Kidney (tissue), 14 donors: ENCODE measurements around the gene PLCB3. TPM values are rescaled to one million over a fixed set of nuclear protein-coding genes. Genes with fewer than 3 reads are reported as not detected.
"Not testable (repeated sequence)": the region's sequence is repeated elsewhere in the genome, so short reads cannot be mapped to it uniquely, and the experiment has no call there.

Experiments used
- DNase-seq, 5 donors: peaks; one replicate each; pipeline ENCODE4 v3.0.0-alpha.2; 2013 to 2020
- FAIRE-seq: peaks from 2 replicates; lab custom pipeline; 2012; peaks lifted over from hg19 to GRCh38; lab: Jason Lieb, UNC
- H3K27ac ChIP-seq, 2 donors: one replicate each; pipeline ENCODE4 v1.7.0; 2013; ENCODE audit warnings: low read depth in 2 of 2, low read length in 2 of 2, inconsistent platforms in 1 of 2
- H3K27me3 ChIP-seq: one replicate; pipeline ENCODE4 v1.7.1; 2013; ENCODE audit warnings: low read length, inconsistent platforms; ENCODE audit not compliant: control insufficient read depth, insufficient read depth
- H3K36me3 ChIP-seq, 3 donors: one replicate each; pipeline versions ENCODE4 v1.7.0 to v1.7.1; 2013; ENCODE audit warnings: low read length in 3 of 3, control low read depth in 1 of 3, inconsistent platforms in 1 of 3; ENCODE audit not compliant: insufficient read depth in 3 of 3, control insufficient read depth in 2 of 3
- H3K4me1 ChIP-seq, 3 donors: one replicate each; pipeline versions ENCODE4 v1.7.0 to v1.7.1; 2013; ENCODE audit warnings: low read length in 3 of 3, inconsistent platforms in 1 of 3, low read depth in 1 of 3; ENCODE audit not compliant: control insufficient read depth in 2 of 3, insufficient read depth in 2 of 3
- H3K4me3 ChIP-seq, 3 donors: one replicate each; pipeline versions ENCODE4 v1.7.0 to v1.8.1; 2013; ENCODE audit warnings: low read length in 3 of 3, control low read depth in 1 of 3, inconsistent platforms in 1 of 3
- H3K9ac ChIP-seq, 3 donors: one replicate each; pipeline versions ENCODE4 v1.7.0 to v1.7.1; 2013; ENCODE audit warnings: low read length in 3 of 3, control low read depth in 1 of 3, inconsistent platforms in 1 of 3
- H3K9me3 ChIP-seq, 3 donors: one replicate each; pipeline versions ENCODE4 v1.7.0 to v1.7.1; 2013; ENCODE audit warnings: low read length in 3 of 3, control low read depth in 1 of 3, inconsistent platforms in 1 of 3; ENCODE audit not compliant: control insufficient read depth in 2 of 3, insufficient read depth in 1 of 3
- intact Hi-C: fragments of 100-400 bp; cut with DNase I; formaldehyde crosslinking; loops from one replicate; pipeline ENCODE4 v1.11.1; 2022
- polyA plus RNA-seq: library from polyadenylated mRNA; stranded (reverse); fragments of 350-450 nt; fragmentation: Illumina TruSeq; extraction: RNeasy Lipid Tissue Mini Kit (QIAGEN cat#74804); gene quantifications from one replicate; pipeline ENCODE4 v1.2.3, GENCODE V29; 2014; ENCODE audit warnings: low read depth, low replicate concordance; ENCODE audit not compliant: insufficient read depth
- total RNA-seq: library from RNA; stranded (reverse); fragmentation: NEBNext Ultra II Directional; extraction: Animal tissue kit (Norgen Biotek cat#: 25700); gene quantifications from one replicate; pipeline ENCODE4 v1.2.1, GENCODE V29; 2021
- TF ChIP-seq, protein P1 (sequence below): IDR thresholded peaks from 3 replicates; pipeline ENCODE4 v1.5.1; 2012; ENCODE audit warnings: mild to moderate bottlenecking, moderate library complexity, borderline replicate concordance; ENCODE audit not compliant: insufficient read depth; ENCODE audit errors: extremely low read depth
- donor health status: control.
- donor health status: control.
- donor health status: control.
- donor health status: control.
- donor health status: control.
- donor health status: DM: yes; HTN: yes; CAD: no.
- donor health status: Normal renal cell carcinoma (clear cell type).

The PLCB3 gene
- total and polyA plus RNA-seq, 2 donors from 2014 or later, result 9.6 to 24.6 TPM

DNA sequence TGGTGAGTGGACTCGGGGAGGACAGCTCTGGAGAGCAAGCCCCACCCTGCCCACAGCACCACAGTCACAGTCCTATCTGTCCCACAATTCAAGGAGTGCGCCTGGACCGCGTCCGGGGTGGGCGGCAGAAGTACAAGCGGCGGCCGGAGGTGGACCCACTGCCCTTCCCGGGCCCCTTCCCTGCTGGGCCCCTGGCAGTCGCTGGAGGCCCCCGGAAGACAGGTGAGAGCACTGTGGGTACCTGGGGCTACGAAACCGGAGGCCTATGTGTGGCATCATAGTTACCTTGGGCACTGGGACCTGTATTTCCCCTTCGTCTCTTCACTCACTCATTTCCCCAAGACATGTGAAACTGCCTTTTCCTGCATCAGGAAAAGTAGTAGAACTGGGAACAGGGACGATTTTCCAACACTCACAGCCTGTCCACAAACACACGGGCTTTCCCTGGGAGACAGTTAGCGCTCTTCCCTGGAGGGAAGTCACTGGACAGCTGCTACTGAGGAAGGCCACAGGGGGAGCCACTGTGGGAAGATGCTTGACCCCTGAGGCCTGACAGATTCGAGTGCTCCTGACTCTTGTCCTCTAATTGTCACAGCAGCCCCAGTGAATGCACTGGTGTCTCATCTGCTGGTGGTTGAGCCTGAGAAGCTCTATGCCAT is 62.9 kb downstream of the PLCB3 start:
- DNase-seq (peak in 1 of 5 donors; percentile 35), FAIRE-seq (no peak)
- peaks cover 0 to 8% (median 8%) of the 10 kb centered on the region in 3 donors for H3K36me3 ChIP-seq
- TF ChIP-seq, protein P1, sequence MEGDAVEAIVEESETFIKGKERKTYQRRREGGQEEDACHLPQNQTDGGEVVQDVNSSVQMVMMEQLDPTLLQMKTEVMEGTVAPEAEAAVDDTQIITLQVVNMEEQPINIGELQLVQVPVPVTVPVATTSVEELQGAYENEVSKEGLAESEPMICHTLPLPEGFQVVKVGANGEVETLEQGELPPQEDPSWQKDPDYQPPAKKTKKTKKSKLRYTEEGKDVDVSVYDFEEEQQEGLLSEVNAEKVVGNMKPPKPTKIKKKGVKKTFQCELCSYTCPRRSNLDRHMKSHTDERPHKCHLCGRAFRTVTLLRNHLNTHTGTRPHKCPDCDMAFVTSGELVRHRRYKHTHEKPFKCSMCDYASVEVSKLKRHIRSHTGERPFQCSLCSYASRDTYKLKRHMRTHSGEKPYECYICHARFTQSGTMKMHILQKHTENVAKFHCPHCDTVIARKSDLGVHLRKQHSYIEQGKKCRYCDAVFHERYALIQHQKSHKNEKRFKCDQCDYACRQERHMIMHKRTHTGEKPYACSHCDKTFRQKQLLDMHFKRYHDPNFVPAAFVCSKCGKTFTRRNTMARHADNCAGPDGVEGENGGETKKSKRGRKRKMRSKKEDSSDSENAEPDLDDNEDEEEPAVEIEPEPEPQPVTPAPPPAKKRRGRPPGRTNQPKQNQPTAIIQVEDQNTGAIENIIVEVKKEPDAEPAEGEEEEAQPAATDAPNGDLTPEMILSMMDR, result no peak
- no peak overlapping the region for H3K9ac ChIP-seq
- H3K4me1 ChIP-seq, result peaks cover 0 to 14% (median 9%) of the 10 kb centered on the region in 3 donors
- intact Hi-C loops, result no loop called here
- no peaks in the 10 kb centered on the region for H3K9me3 ChIP-seq
- no peaks in the 10 kb centered on the region for H3K27me3 ChIP-seq
- H3K4me3 ChIP-seq, result no peak overlapping the region
- no peak overlapping the region for H3K27ac ChIP-seq

DNA sequence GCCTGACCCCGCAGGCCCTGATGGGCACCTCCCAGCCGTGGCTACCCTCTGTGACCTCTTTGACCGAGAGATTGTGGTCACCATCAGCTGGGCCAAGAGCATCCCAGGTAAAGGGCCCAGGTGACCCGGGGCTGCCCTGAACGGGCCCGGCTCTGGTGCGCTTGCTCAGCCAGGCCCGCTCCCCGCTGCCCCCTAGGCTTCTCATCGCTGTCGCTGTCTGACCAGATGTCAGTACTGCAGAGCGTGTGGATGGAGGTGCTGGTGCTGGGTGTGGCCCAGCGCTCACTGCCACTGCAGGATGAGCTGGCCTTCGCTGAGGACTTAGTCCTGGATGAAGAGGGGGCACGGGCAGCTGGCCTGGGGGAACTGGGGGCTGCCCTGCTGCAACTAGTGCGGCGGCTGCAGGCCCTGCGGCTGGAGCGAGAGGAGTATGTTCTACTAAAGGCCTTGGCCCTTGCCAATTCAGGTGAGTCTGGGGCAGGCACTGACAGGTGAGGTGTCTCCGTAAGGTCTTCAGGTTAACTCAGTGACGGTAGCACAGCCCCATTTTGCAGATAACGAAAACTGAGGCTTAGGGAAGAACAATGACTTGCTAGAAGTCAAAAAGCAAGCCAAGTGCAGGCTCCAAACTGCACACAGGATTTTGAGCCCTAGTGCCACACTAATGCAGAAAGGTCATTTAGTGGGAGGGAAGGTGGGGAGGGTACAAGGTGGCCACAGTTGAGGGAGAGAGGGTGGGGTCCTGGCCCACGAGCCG is 63.7 kb downstream of the PLCB3 start:
- DNase-seq (no peak), FAIRE-seq (no peak)
- Histone ChIP-seq H3K4me3 (no peak overlapping the region), H3K4me1 (peaks cover 0 to 18% (median 11%) of the 10 kb centered on the region in 3 donors), H3K36me3 (peaks cover 0 to 10% (median 8%) of the 10 kb centered on the region in 3 donors), H3K9me3 (no peaks in the 10 kb centered on the region), H3K27ac (no peak overlapping the region), H3K27me3 (no peaks in the 10 kb centered on the region), H3K9ac (no peak overlapping the region)
- TF ChIP-seq, protein P1, result no peak
- intact Hi-C loops, result no loop called here

DNA sequence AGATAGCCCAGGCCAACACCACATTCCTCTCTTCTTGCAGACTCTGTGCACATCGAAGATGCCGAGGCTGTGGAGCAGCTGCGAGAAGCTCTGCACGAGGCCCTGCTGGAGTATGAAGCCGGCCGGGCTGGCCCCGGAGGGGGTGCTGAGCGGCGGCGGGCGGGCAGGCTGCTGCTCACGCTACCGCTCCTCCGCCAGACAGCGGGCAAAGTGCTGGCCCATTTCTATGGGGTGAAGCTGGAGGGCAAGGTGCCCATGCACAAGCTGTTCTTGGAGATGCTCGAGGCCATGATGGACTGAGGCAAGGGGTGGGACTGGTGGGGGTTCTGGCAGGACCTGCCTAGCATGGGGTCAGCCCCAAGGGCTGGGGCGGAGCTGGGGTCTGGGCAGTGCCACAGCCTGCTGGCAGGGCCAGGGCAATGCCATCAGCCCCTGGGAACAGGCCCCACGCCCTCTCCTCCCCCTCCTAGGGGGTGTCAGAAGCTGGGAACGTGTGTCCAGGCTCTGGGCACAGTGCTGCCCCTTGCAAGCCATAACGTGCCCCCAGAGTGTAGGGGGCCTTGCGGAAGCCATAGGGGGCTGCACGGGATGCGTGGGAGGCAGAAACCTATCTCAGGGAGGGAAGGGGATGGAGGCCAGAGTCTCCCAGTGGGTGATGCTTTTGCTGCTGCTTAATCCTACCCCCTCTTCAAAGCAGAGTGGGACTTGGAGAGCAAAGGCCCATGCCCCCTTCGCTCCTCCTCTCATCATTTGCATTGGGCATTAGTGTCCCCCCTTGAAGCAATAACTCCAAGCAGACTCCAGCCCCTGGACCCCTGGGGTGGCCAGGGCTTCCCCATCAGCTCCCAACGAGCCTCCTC is 64.6 kb downstream of the PLCB3 start:
- Histone ChIP-seq H3K36me3 (peaks cover 0 to 10% (median 8%) of the 10 kb centered on the region in 3 donors), H3K4me1 (peaks cover 0 to 16% (median 9%) of the 10 kb centered on the region in 3 donors), H3K4me3 (peak overlapping the region in 1 of 3 donors; percentile 92)
- H3K27ac ChIP-seq, intact Hi-C loops, H3K9me3 ChIP-seq, H3K9ac ChIP-seq, H3K27me3 ChIP-seq, DNase-seq, FAIRE-seq: not testable (repeated sequence)
